ENCODE results near the gene RTL9. TPM values are rescaled to one million over a fixed set of nuclear protein-coding genes. Genes with fewer than 3 reads are reported as not detected.

RTL9 gene
- total and polyA plus RNA-seq, 2 experiments from 2014 or later = 0.31 TPM; not detected in 1

GRCh38 chrX:110407910-110408545 is 49.4 kb downstream of the RTL9 start:
- H3F3A ChIP-seq (replicated peaks; ENCODE audit: low read depth) = no peaks in the 10 kb centered on the region
- no peak for TF ChIP-seq POLR2AphosphoS5 (IDR thresholded peaks at IDR 0.05; ENCODE audit: low read depth)
- TF ChIP-seq ETS1 (IDR thresholded peaks at IDR 0.05) = no peak
- TF ChIP-seq, protein P1, sequence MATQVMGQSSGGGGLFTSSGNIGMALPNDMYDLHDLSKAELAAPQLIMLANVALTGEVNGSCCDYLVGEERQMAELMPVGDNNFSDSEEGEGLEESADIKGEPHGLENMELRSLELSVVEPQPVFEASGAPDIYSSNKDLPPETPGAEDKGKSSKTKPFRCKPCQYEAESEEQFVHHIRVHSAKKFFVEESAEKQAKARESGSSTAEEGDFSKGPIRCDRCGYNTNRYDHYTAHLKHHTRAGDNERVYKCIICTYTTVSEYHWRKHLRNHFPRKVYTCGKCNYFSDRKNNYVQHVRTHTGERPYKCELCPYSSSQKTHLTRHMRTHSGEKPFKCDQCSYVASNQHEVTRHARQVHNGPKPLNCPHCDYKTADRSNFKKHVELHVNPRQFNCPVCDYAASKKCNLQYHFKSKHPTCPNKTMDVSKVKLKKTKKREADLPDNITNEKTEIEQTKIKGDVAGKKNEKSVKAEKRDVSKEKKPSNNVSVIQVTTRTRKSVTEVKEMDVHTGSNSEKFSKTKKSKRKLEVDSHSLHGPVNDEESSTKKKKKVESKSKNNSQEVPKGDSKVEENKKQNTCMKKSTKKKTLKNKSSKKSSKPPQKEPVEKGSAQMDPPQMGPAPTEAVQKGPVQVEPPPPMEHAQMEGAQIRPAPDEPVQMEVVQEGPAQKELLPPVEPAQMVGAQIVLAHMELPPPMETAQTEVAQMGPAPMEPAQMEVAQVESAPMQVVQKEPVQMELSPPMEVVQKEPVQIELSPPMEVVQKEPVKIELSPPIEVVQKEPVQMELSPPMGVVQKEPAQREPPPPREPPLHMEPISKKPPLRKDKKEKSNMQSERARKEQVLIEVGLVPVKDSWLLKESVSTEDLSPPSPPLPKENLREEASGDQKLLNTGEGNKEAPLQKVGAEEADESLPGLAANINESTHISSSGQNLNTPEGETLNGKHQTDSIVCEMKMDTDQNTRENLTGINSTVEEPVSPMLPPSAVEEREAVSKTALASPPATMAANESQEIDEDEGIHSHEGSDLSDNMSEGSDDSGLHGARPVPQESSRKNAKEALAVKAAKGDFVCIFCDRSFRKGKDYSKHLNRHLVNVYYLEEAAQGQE (IDR thresholded peaks at IDR 0.05; ENCODE audit: unreplicated experiment) = no peak
- no peak for TF ChIP-seq ZNF114 (CRISPR knock-in tag; IDR thresholded peaks at IDR 0.05)
- TF ChIP-seq ZNF462 (CRISPR knock-in tag; IDR thresholded peaks at IDR 0.05) = no peak
- TF ChIP-seq, protein P2, sequence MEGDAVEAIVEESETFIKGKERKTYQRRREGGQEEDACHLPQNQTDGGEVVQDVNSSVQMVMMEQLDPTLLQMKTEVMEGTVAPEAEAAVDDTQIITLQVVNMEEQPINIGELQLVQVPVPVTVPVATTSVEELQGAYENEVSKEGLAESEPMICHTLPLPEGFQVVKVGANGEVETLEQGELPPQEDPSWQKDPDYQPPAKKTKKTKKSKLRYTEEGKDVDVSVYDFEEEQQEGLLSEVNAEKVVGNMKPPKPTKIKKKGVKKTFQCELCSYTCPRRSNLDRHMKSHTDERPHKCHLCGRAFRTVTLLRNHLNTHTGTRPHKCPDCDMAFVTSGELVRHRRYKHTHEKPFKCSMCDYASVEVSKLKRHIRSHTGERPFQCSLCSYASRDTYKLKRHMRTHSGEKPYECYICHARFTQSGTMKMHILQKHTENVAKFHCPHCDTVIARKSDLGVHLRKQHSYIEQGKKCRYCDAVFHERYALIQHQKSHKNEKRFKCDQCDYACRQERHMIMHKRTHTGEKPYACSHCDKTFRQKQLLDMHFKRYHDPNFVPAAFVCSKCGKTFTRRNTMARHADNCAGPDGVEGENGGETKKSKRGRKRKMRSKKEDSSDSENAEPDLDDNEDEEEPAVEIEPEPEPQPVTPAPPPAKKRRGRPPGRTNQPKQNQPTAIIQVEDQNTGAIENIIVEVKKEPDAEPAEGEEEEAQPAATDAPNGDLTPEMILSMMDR (conservative IDR thresholded peaks at IDR 0.05; ENCODE audit: low read depth in 2 of 2) = peak; percentile 62 to 78
- TF ChIP-seq EZH2 (IDR thresholded peaks at IDR 0.05; ENCODE audit: low read depth, unreplicated experiment) = no peak
- no peak for TF ChIP-seq STAT1 (IDR thresholded peaks at IDR 0.05; ENCODE audit: unreplicated experiment)
- peaks cover 2% of the 10 kb centered on the region for H3K27me3 Mint-ChIP-seq (ENCODE audit: insufficient read depth, low read depth, poor library complexity)
- H3K27ac Mint-ChIP-seq = no peak overlapping the region
- H4K20me1 ChIP-seq (replicated peaks; ENCODE audit: insufficient read depth) = no peaks in the 10 kb centered on the region
- no peaks in the 10 kb centered on the region for H3K36me3 Mint-ChIP-seq (ENCODE audit: low read depth)
- no peak overlapping the region for H3K4me3 ChIP-seq
- H3K27ac ChIP-seq (ENCODE audit: low read depth) = no peak overlapping the region
- H3K79me2 ChIP-seq (replicated peaks; ENCODE audit: insufficient read depth) = no peaks in the 10 kb centered on the region
- no peaks in the 10 kb centered on the region for H3K9me3 Mint-ChIP-seq
- peak; percentile 80 for DNase-seq (ENCODE audit: low spot score)
- no peak overlapping the region for H3K4me3 Mint-ChIP-seq
- no peaks in the 10 kb centered on the region for H3K4me1 ChIP-seq (ENCODE audit: insufficient read depth)
- H3K4me1 Mint-ChIP-seq = peaks cover 11% of the 10 kb centered on the region; the same call in 1 of the 3 replicates
- H3K36me3 ChIP-seq (ENCODE audit: insufficient read depth) = no peaks in the 10 kb centered on the region
- H3K9me2 ChIP-seq (ENCODE audit: insufficient read depth) = no peaks in the 10 kb centered on the region
- ATAC-seq = peak; percentile 76
- H3K4me2 ChIP-seq = no peak overlapping the region
- no peaks in the 10 kb centered on the region for H3K27me3 ChIP-seq (ENCODE audit: insufficient read depth)
- H2AFZ ChIP-seq = no peak overlapping the region
